CD8-positive, alpha-beta memory T cell (primary cell): Measurements from ENCODE around the gene CYP27C1. TPM values are rescaled to one million over a fixed set of nuclear protein-coding genes. Genes with fewer than 3 reads are reported as not detected.
A peak's percentile ranks its signal among the peaks of the same experiment; 100 is the strongest.
"Not testable (repeated sequence)": the region's sequence is repeated elsewhere in the genome, so short reads cannot be mapped to it uniquely, and the experiment has no call there.

Source experiments
- CTCF ChIA-PET: fragments of 350-600 bp; sonication (Branson Sonifier 250); formaldehyde crosslinking; loops from one replicate; lab custom pipeline; 2021; ENCODE audit warnings: antibody characterized with exemption; lab: Charles Lee
- POLR2A ChIA-PET: fragments of 350-600 bp; sonication (Branson Sonifier 250); formaldehyde crosslinking; loops from one replicate; lab custom pipeline; 2021; ENCODE audit warnings: antibody characterized with exemption; lab: Charles Lee
- DNase-seq, 5 donors: peaks; one replicate each; pipeline versions ENCODE4 v3.0.0 to v3.0.0-alpha.2; 2020 to 2022; ENCODE audit warnings: mixed read lengths in 1 of 5
- H3K27ac ChIP-seq: one replicate; pipeline ENCODE4 v1.7.0; 2013; ENCODE audit warnings: low read depth, mild to moderate bottlenecking, low read length, moderate library complexity
- H3K27me3 ChIP-seq: 2 replicates; pipeline ENCODE4 v1.7.0; 2013; ENCODE audit warnings: low read length, mild to moderate bottlenecking; ENCODE audit not compliant: insufficient read depth, poor library complexity, severe bottlenecking
- H3K36me3 ChIP-seq: 2 replicates; pipeline ENCODE4 v1.7.0; 2013; ENCODE audit warnings: mild to moderate bottlenecking, low read length, moderate library complexity; ENCODE audit not compliant: insufficient read depth
- H3K4me1 ChIP-seq: 2 replicates; pipeline ENCODE4 v1.7.0; 2013; ENCODE audit warnings: mild to moderate bottlenecking, low read length, moderate library complexity; ENCODE audit not compliant: insufficient read depth
- H3K4me3 ChIP-seq: 2 replicates; pipeline ENCODE4 v1.7.0; 2013; ENCODE audit warnings: mild to moderate bottlenecking, low read length
- H3K9me3 ChIP-seq: 2 replicates; pipeline ENCODE4 v1.7.0; 2013; ENCODE audit warnings: mild to moderate bottlenecking, low read length
- H3K27ac Mint-ChIP-seq, 8 donors: one replicate each; pipeline ENCODE4 v1.8.0; 2020 to 2021; ENCODE audit warnings: mixed read lengths in 8 of 8, mild to moderate bottlenecking in 6 of 8, inconsistent platforms in 3 of 8, moderate library complexity in 3 of 8
- H3K27me3 Mint-ChIP-seq, 2 donors: one replicate each; pipeline ENCODE4 v1.8.0; 2020 to 2021; ENCODE audit warnings: mixed read lengths in 2 of 2, mild to moderate bottlenecking in 1 of 2, moderate library complexity in 1 of 2
- H3K36me3 Mint-ChIP-seq, 3 donors: one replicate each; pipeline ENCODE4 v1.8.0; 2020 to 2021; ENCODE audit warnings: mixed read lengths in 3 of 3, inconsistent platforms in 1 of 3, mild to moderate bottlenecking in 1 of 3
- H3K4me1 Mint-ChIP-seq, 3 donors: one replicate each; pipeline ENCODE4 v1.8.0; 2020 to 2021; ENCODE audit warnings: mixed read lengths in 3 of 3, inconsistent platforms in 1 of 3, mild to moderate bottlenecking in 1 of 3
- H3K4me3 Mint-ChIP-seq, 7 donors: one replicate each; pipeline ENCODE4 v1.8.0; 2020 to 2021; ENCODE audit warnings: mixed read lengths in 7 of 7, mild to moderate bottlenecking in 6 of 7, moderate library complexity in 4 of 7, inconsistent platforms in 2 of 7
- H3K9me3 Mint-ChIP-seq, 5 donors: one replicate each; pipeline ENCODE4 v1.8.0; 2020 to 2022; ENCODE audit warnings: mixed read lengths in 5 of 5, mild to moderate bottlenecking in 3 of 5, moderate library complexity in 2 of 5, inconsistent platforms in 1 of 5
- polyA plus RNA-seq: library from polyadenylated mRNA; unstranded; fragments of 300-500 nt; fragmentation: Illumina TruSeq; gene quantifications from one replicate; pipeline ENCODE4 v1.2.3, GENCODE V29; 2021
- total RNA-seq, 2 experiments: library from RNA; stranded (reverse); gene quantifications; one replicate each; pipeline ENCODE4 v1.2.3, GENCODE V29; 2021

CYP27C1 gene
- total and polyA plus RNA-seq, 3 experiments from 2014 or later: not detected

DNA sequence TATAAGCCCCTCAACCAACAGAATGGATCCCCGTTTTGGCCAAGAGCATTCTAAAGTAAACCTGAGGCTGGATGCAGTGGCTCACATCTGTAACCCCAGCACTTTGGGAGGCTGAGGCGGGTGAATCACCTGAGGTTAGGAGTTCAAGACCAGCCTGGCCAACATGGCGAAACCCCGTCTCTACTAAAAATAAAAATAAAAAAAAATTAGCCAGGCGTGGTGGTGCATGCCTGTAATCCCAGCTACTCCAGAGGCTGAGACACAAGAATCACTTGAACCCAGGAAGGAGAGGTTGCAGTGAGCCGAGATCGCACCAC lies 57.1 kb downstream of the CYP27C1 start:
- H3K36me3 Mint-ChIP-seq, H3K4me1 Mint-ChIP-seq, H3K4me1 ChIP-seq, CTCF ChIA-PET, DNase-seq, H3K4me3 Mint-ChIP-seq, H3K27ac Mint-ChIP-seq, H3K27me3 ChIP-seq, H3K27me3 Mint-ChIP-seq, POLR2A ChIA-PET, H3K36me3 ChIP-seq, H3K9me3 Mint-ChIP-seq, H3K9me3 ChIP-seq, H3K4me3 ChIP-seq, H3K27ac ChIP-seq: not testable (repeated sequence)

DNA sequence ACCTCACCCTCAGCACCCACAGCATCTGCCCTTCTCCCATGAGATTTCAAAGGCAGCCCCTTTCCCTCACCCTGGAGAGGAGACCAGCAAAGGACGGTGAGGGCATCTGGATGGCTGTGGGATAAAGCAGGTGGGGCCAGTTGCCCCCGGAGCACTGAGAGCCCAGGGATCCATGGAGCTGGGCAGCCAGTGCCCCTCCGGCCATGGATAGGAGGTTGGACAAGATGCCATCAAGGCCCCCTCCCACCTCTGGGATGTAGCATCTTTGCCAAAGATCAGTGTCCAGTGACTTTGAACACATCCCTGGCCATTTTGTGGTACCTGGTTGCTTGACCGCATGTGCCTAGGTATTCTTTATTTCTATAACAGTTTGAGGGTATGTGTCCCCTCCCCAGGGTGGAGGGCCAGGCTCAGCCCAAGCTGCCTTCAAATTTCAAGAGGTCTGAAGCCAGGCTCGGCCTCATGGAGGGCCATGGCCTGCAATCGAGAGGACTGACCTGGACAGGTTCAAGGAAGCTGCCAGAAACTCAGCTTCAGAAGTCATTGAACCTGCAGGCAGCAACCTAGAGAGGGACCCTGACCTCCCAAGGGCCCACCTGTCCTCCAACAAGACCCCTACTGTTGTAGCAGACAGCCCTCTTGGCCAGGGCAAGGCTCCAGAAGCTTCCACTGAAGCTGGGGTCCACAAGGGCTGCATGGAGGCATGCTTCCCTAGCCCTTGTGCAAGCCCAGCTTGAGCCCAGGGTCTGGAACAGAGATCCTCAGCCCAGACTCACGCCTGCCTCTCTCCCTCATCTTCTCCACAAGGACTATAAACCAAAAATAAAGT lies 57.6 kb downstream of the CYP27C1 start:
- H3K4me1 Mint-ChIP-seq: no peaks in the 10 kb centered on the region
- Histone ChIP-seq H3K9me3 (no peaks in the 10 kb centered on the region), H3K36me3 (no peaks in the 10 kb centered on the region), H3K27me3 (no peaks in the 10 kb centered on the region), H3K4me3 (no peak overlapping the region), H3K27ac (no peak overlapping the region), H3K4me1 (no peaks in the 10 kb centered on the region)
- no peaks in the 10 kb centered on the region for H3K36me3 Mint-ChIP-seq
- H3K9me3 Mint-ChIP-seq: peaks cover 0 to 1% (median 0%) of the 10 kb centered on the region in 5 donors
- no peak overlapping the region for H3K27ac Mint-ChIP-seq
- H3K27me3 Mint-ChIP-seq: peaks cover 1 to 9% of the 10 kb centered on the region in 2 donors
- ChIA-PET CTCF (no interaction called here), POLR2A (no interaction called here)
- H3K4me3 Mint-ChIP-seq: no peak overlapping the region
- DNase-seq: no peak

DNA sequence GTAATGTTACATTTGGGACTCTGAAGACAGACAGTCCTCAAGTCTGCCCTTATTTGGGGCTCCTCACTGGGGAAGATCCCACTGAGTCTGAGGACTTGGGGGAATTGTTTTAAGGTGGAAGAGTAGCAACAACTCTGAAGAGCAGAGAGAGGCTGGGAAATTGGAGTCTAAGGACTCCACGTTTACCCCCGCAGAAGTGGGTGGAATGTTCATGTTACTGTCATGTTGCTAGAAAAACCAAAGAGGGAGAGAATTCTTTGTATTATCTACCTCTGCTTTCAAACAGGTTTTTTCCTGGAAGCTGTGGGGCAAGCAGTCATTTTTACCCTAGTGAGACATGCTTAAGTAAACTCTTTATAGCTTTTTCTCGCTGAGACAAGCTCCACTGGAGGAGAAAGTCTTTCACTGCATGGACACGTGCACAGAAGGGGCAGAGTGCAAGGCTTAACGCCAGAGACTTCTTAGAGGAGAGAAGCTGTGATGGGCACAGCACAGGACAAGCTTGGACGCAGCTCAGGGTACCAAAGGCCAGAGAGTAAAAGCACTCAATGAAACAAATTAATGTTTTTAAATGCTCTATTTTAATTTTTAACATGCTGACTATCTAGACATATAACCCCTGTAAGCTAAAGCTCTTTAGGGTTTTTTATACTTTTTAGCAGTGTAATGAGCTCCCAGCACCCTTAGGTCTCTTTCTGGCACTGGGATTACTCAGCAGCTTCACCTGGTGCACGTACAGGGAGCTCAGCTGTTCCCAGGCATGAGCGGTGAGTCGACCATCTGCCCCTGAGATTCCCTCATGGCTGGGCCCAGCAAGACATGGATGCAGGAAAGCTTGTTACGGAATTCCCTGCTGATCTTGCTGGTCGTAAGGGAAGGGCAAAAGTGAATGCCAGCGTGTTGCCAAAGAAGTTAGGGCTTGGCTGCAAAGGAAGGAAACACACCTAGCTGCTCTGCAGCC lies 58.6 kb downstream of the CYP27C1 start:
- Histone ChIP-seq H3K4me3 (no peak overlapping the region), H3K36me3 (no peaks in the 10 kb centered on the region), H3K9me3 (no peaks in the 10 kb centered on the region), H3K4me1 (no peaks in the 10 kb centered on the region), H3K27me3 (no peaks in the 10 kb centered on the region), H3K27ac (no peak overlapping the region)
- Mint-ChIP-seq H3K36me3 (no peaks in the 10 kb centered on the region), H3K27me3 (peaks cover under 1 to 9% of the 10 kb centered on the region in 2 donors), H3K4me1 (no peaks in the 10 kb centered on the region), H3K4me3 (no peak overlapping the region), H3K9me3 (peaks cover 0 to 1% (median 0%) of the 10 kb centered on the region in 5 donors), H3K27ac (peak overlapping the region in 1 of 8 donors; percentile 21)
- POLR2A ChIA-PET: no interaction called here
- CTCF ChIA-PET: no interaction called here
- DNase-seq: no peak

DNA sequence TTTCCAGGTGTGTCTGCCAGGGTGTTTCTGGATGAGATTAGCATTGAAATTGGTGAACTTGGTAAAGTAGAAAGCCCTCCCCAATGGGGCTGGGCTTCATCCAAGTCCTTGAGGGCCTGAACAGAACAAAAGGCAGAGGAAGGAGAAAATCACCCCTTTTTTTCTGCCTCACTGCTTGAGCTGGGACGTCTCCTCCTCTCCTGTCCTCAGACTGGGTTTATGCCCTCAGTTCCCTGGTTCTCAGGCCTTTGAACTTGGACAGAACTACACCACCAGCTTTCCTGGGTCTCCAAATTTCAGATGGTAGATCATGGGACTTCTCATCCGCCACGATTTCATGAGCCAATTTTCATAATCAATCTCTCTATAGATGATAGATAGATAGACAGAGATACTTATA lies 59.4 kb downstream of the CYP27C1 start:
- Mint-ChIP-seq H3K9me3 (peaks cover 0 to 1% (median 0%) of the 10 kb centered on the region in 5 donors), H3K4me1 (no peaks in the 10 kb centered on the region), H3K4me3 (no peak overlapping the region), H3K27ac (peak overlapping the region in 1 of 8 donors; percentile 21), H3K36me3 (no peaks in the 10 kb centered on the region), H3K27me3 (peaks cover 2 to 9% of the 10 kb centered on the region in 2 donors)
- H3K4me3 ChIP-seq: no peak overlapping the region
- no peak overlapping the region for H3K27ac ChIP-seq
- no peak for DNase-seq
- ChIA-PET POLR2A (no interaction called here), CTCF (no interaction called here)
- H3K27me3 ChIP-seq: no peaks in the 10 kb centered on the region
- H3K36me3 ChIP-seq: no peaks in the 10 kb centered on the region
- H3K9me3 ChIP-seq: no peaks in the 10 kb centered on the region
- no peaks in the 10 kb centered on the region for H3K4me1 ChIP-seq

DNA sequence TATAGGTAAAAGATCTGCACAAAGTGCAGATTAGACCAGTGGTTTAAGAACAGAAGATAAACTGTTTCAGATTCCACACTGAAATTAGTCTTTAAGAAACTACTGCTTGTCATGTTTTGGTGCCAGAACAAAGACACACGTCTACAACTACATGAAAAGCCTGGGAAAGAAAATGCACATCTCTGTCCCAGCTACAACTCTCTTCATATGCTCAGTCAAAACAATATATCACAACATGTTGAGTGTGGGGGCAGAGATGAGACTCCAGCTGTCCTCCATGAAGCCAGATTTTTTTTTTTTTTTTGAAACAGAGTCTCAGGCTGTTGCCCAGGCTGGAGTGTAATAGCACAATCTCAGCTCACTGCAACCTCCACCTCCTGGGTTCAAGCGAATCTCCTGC lies 60.6 kb downstream of the CYP27C1 start:
- H3K4me3 ChIP-seq: no peak overlapping the region
- peaks cover 2 to 9% of the 10 kb centered on the region in 2 donors for H3K27me3 Mint-ChIP-seq
- POLR2A ChIA-PET: no interaction called here
- DNase-seq: no peak
- H3K36me3 ChIP-seq: no peaks in the 10 kb centered on the region
- CTCF ChIA-PET: interaction anchor here (1.1 kb wide), 1 partner anchor 92 kb away, joined by 3 read pairs; no protein-coding TSS in a partner anchor
- H3K36me3 Mint-ChIP-seq: no peaks in the 10 kb centered on the region
- H3K9me3 Mint-ChIP-seq: no peaks in the 10 kb centered on the region
- H3K27me3 ChIP-seq: no peaks in the 10 kb centered on the region
- H3K4me1 ChIP-seq: no peaks in the 10 kb centered on the region
- no peak overlapping the region for H3K27ac Mint-ChIP-seq
- H3K27ac ChIP-seq: no peak overlapping the region
- H3K4me3 Mint-ChIP-seq: no peak overlapping the region
- H3K4me1 Mint-ChIP-seq: no peaks in the 10 kb centered on the region
- no peaks in the 10 kb centered on the region for H3K9me3 ChIP-seq

DNA sequence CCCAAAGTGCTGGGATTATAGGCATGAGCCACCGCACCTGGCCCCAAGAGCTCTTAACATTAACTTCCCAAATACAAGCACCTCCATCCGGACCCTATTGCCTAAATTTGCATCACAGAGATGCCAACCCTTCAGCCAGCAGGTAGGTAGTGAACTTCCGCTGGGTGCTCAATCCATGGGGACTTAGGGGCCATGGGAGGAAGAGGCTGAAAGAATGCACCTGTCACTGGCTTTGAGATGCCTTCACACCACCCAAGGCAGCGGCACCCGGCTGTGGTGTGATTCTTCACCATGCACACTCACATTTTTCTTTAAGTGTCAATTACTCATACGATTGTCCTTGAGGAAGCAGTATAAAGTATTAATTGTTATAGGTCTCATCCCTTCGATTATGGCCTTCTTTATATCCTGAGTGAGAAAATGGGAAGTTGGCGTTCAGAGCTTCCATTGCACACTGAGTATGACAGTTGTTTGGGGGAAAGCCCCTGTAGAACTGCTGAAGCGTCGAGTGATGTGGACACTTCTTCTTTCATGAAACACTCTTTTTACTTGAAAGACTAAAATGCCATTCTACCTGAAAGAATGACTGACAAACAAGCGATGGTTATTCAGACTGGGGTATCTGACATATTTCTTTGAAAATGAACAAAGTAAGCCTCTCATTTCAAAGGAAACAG lies 61.3 kb downstream of the CYP27C1 start:
- no peaks in the 10 kb centered on the region for H3K9me3 ChIP-seq
- no peak overlapping the region for H3K4me3 Mint-ChIP-seq
- H3K4me3 ChIP-seq: no peak overlapping the region
- no peaks in the 10 kb centered on the region for H3K36me3 ChIP-seq
- peaks cover 6% of the 10 kb centered on the region for H3K27me3 ChIP-seq
- no peak for DNase-seq
- H3K4me1 Mint-ChIP-seq: no peaks in the 10 kb centered on the region
- H3K27ac ChIP-seq: no peak overlapping the region
- no peaks in the 10 kb centered on the region for H3K36me3 Mint-ChIP-seq
- CTCF ChIA-PET: interaction anchor here (1.1 kb wide), 1 partner anchor 91 kb away, joined by 3 read pairs; no protein-coding TSS in a partner anchor
- H3K4me1 ChIP-seq: no peaks in the 10 kb centered on the region
- POLR2A ChIA-PET: no interaction called here
- H3K9me3 Mint-ChIP-seq: no peaks in the 10 kb centered on the region
- H3K27me3 Mint-ChIP-seq: peaks cover 2 to 9% of the 10 kb centered on the region in 2 donors
- H3K27ac Mint-ChIP-seq: no peak overlapping the region

DNA sequence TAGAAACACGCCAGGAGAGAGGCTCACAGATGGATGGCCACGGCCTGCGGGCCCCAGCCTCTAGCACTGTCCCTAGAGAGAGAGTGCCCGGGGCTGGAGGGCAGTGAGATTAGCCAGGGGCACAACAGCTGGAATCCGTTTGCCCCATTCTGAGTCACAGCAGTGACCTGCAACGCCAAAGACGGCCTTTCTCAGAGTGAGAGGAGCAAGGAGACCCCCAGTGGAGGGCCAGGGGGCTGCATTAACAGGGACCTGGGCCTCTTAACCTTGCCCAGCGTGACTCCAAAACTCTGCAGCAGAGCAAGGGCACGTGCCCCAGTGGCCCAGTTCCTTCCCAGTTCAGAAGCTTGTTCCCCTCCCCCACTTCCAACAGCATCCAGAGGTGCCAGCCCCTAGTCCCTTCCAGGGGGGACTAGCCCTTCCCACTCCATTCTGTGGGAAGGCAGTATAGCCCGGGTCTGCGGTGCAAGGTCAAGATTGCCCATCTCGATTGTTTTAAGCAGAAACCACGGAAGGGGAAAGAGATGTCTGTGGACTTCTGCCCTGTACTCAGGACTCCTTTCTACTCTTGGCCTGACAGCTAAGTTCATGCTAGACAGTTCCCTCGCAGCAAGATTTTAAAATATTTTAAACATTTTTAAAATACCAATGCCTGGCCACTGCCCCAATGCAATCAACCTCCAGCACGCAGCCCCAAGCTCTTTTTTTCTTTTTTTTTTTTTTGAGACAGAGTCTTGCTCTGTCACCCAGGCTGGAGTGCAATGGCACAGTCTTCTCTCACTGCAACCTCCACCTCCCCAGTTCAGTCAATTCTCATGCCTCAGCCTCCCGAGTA lies 62.2 kb downstream of the CYP27C1 start:
- Histone ChIP-seq H3K9me3 (no peaks in the 10 kb centered on the region), H3K36me3 (no peaks in the 10 kb centered on the region), H3K4me3 (no peak overlapping the region), H3K27me3 (peaks cover 6% of the 10 kb centered on the region), H3K27ac (no peak overlapping the region), H3K4me1 (no peaks in the 10 kb centered on the region)
- peak in 1 of 5 donors; percentile 6 for DNase-seq
- POLR2A ChIA-PET: no interaction called here
- Mint-ChIP-seq H3K36me3 (no peaks in the 10 kb centered on the region), H3K4me1 (no peaks in the 10 kb centered on the region), H3K4me3 (no peak overlapping the region), H3K27me3 (peaks cover 2 to 9% of the 10 kb centered on the region in 2 donors), H3K27ac (no peak overlapping the region), H3K9me3 (no peaks in the 10 kb centered on the region)
- CTCF ChIA-PET: no interaction called here
